ENCODE measurements around the gene OSMR. TPM values are rescaled to one million over a fixed set of nuclear protein-coding genes. Genes with fewer than 3 reads are reported as not detected.

The OSMR gene
- total and polyA plus RNA-seq, 2 donors from 2014 or later: 12.9 to 118 TPM

DNA sequence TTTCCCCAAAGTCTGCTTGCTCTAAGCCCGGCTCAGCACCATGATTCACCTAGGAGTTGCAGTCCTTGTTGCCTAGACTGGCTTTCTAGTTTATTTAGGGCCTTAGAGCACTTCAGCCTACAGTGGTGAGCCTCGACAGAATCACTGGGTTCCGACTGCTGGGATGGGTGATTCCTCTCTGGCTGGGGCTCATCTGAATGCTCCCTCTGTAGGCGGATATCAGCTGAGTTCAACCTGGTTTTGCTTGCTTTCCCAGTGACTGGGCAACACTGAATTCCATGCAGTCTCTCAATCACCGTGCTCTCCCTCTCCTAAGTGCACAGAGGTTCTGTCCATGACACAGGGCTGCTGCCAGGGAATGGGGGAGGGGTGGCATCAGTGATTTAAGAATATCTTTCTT is 54.1 kb downstream of the OSMR start:
- intact Hi-C loops (cut with DNase I): no loop called here
- no peak for FAIRE-seq
- H3K36me3 ChIP-seq (ENCODE audit: control insufficient read depth in 2 of 3, insufficient read depth in 3 of 3, low read length in 3 of 3): peaks cover 0 to 6% (median 0%) of the 10 kb centered on the region in 3 donors

DNA sequence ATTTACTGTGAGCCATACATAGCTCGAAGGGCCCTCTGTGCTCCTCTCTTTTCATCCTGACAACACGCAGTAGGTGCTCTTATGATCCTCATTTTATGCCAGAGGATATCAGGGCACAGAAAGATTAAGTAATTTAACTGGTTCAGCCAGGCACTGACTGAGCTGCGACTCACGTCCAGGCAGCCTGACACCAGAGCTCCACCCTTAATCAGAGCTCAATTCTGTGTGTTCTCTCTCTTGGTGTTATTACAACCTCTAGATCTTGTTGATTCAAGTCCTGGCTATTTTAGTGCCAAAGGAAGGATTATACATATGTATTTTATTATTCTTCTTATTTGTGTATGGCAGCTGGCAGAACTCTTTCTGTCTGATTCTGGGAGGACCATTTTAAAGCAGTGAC is 59.7 kb downstream of the OSMR start:
- FAIRE-seq: no peak
- peaks cover 0 to 9% (median 0%) of the 10 kb centered on the region in 3 donors for H3K36me3 ChIP-seq (ENCODE audit: control insufficient read depth in 2 of 3, insufficient read depth in 3 of 3, low read length in 3 of 3)
- intact Hi-C loops (cut with DNase I): no loop called here

More for the DNA sequence above, 54.1 kb downstream of the OSMR start:
- Histone ChIP-seq H3K9me3 (ENCODE audit: control insufficient read depth in 2 of 3, insufficient read depth in 1 of 3, low read length in 3 of 3) (peaks cover 0 to 18% (median 0%) of the 10 kb centered on the region in 3 donors), H3K4me1 (ENCODE audit: control insufficient read depth in 2 of 3, insufficient read depth in 2 of 3, low read depth in 1 of 3, low read length in 3 of 3) (no peaks in the 10 kb centered on the region), H3K9ac (ENCODE audit: low read length in 3 of 3) (no peak overlapping the region), H3K27me3 (ENCODE audit: control insufficient read depth, insufficient read depth, low read length) (no peaks in the 10 kb centered on the region), H3K4me3 (ENCODE audit: low read length in 3 of 3) (no peak overlapping the region), H3K27ac (ENCODE audit: low read depth in 2 of 2, low read length in 2 of 2) (no peak overlapping the region)
- TF ChIP-seq, protein P1, sequence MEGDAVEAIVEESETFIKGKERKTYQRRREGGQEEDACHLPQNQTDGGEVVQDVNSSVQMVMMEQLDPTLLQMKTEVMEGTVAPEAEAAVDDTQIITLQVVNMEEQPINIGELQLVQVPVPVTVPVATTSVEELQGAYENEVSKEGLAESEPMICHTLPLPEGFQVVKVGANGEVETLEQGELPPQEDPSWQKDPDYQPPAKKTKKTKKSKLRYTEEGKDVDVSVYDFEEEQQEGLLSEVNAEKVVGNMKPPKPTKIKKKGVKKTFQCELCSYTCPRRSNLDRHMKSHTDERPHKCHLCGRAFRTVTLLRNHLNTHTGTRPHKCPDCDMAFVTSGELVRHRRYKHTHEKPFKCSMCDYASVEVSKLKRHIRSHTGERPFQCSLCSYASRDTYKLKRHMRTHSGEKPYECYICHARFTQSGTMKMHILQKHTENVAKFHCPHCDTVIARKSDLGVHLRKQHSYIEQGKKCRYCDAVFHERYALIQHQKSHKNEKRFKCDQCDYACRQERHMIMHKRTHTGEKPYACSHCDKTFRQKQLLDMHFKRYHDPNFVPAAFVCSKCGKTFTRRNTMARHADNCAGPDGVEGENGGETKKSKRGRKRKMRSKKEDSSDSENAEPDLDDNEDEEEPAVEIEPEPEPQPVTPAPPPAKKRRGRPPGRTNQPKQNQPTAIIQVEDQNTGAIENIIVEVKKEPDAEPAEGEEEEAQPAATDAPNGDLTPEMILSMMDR (IDR thresholded peaks at IDR 0.05; ENCODE audit: borderline replicate concordance, extremely low read depth, insufficient read depth): no peak
- DNase-seq: no peak

DNA sequence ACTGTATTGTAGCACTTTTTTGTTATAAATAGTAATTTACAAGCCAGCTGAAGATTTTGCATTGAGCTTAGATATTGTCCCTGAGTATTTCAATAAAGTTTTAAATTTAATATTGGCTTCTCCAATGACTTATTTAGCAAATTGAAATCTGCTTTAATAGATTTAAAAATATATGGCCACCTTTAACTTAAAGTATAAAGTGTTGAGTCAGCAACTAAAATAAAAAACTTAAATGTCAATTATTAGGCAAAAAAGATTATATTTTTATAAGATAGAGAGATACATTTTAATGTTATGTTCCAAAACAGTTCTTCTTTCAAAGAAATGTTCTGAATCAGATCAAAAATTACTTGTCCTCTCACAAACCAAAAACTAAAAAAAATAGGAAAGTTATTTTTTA is 60.7 kb downstream of the OSMR start:
- FAIRE-seq (no peak), DNase-seq (no peak)
- H3K9ac ChIP-seq (ENCODE audit: low read length in 3 of 3): no peak overlapping the region
- peaks cover 0 to 14% (median 0%) of the 10 kb centered on the region in 3 donors for H3K9me3 ChIP-seq (ENCODE audit: control insufficient read depth in 2 of 3, insufficient read depth in 1 of 3, low read length in 3 of 3)
- no peaks in the 10 kb centered on the region for H3K4me1 ChIP-seq (ENCODE audit: control insufficient read depth in 2 of 3, insufficient read depth in 2 of 3, low read depth in 1 of 3, low read length in 3 of 3)
- H3K36me3 ChIP-seq (ENCODE audit: control insufficient read depth in 2 of 3, insufficient read depth in 3 of 3, low read length in 3 of 3): peaks cover 0 to 9% (median 0%) of the 10 kb centered on the region in 3 donors
- TF ChIP-seq, protein P1 (IDR thresholded peaks at IDR 0.05; ENCODE audit: borderline replicate concordance, extremely low read depth, insufficient read depth): no peak
- intact Hi-C loops (cut with DNase I): no loop called here
- no peak overlapping the region for H3K27ac ChIP-seq (ENCODE audit: low read depth in 2 of 2, low read length in 2 of 2)
- no peaks in the 10 kb centered on the region for H3K27me3 ChIP-seq (ENCODE audit: control insufficient read depth, insufficient read depth, low read length)
- H3K4me3 ChIP-seq (ENCODE audit: low read length in 3 of 3): no peak overlapping the region

More for the DNA sequence above, 59.7 kb downstream of the OSMR start:
- Histone ChIP-seq H3K4me3 (ENCODE audit: low read length in 3 of 3) (no peak overlapping the region), H3K27ac (ENCODE audit: low read depth in 2 of 2, low read length in 2 of 2) (no peak overlapping the region), H3K9me3 (ENCODE audit: control insufficient read depth in 2 of 3, insufficient read depth in 1 of 3, low read length in 3 of 3) (peaks cover 0 to 14% (median 0%) of the 10 kb centered on the region in 3 donors), H3K9ac (ENCODE audit: low read length in 3 of 3) (no peak overlapping the region), H3K4me1 (ENCODE audit: control insufficient read depth in 2 of 3, insufficient read depth in 2 of 3, low read depth in 1 of 3, low read length in 3 of 3) (no peaks in the 10 kb centered on the region), H3K27me3 (ENCODE audit: control insufficient read depth, insufficient read depth, low read length) (no peaks in the 10 kb centered on the region)
- TF ChIP-seq, protein P1 (IDR thresholded peaks at IDR 0.05; ENCODE audit: borderline replicate concordance, extremely low read depth, insufficient read depth): no peak
- no peak for DNase-seq

DNA sequence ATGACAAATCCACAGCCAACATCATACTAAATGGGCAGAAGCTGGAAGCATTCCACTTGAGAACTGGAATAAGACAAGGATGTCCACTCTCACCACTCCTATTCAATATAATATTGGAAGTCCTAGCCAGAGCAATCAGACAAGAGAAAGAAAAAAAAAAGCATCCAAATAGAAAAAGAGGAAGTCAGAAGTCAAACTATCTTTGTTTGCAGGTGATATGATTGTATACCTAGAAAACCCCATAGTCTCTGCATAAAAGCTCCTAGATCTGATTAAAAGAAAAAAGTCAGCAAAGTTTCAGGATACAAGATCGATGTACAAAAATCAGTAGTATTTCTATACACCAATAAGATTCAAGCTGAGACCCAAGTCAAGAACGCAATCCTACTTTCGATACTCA is 66.1 kb downstream of the OSMR start:
- Histone ChIP-seq H3K4me1 (ENCODE audit: control insufficient read depth in 2 of 3, insufficient read depth in 2 of 3, low read depth in 1 of 3, low read length in 3 of 3) (no peaks in the 10 kb centered on the region), H3K4me3 (ENCODE audit: low read length in 3 of 3) (no peak overlapping the region), H3K27ac (ENCODE audit: low read depth in 2 of 2, low read length in 2 of 2) (no peak overlapping the region), H3K27me3 (ENCODE audit: control insufficient read depth, insufficient read depth, low read length) (no peaks in the 10 kb centered on the region), H3K9ac (ENCODE audit: low read length in 3 of 3) (no peak overlapping the region), H3K9me3 (ENCODE audit: control insufficient read depth in 2 of 3, insufficient read depth in 1 of 3, low read length in 3 of 3) (peaks cover 0 to 8% (median 0%) of the 10 kb centered on the region in 3 donors), H3K36me3 (ENCODE audit: control insufficient read depth in 2 of 3, insufficient read depth in 3 of 3, low read length in 3 of 3) (peaks cover 0 to 2% (median 0%) of the 10 kb centered on the region in 3 donors)
- TF ChIP-seq, protein P1 (IDR thresholded peaks at IDR 0.05; ENCODE audit: borderline replicate concordance, extremely low read depth, insufficient read depth): no peak
- no peak for DNase-seq
- FAIRE-seq: no peak
- intact Hi-C loops (cut with DNase I): no loop called here
